ENCODE measurements around the gene FBXL14.
"Not testable (repeated sequence)": the region's sequence is repeated elsewhere in the genome, so short reads cannot be mapped to it uniquely, and the experiment has no call there.

FBXL14 gene

GRCh38 chr12:1566449-1567135, 27.8 kb downstream of the FBXL14 start:
- DNase-seq = no peak

DNA sequence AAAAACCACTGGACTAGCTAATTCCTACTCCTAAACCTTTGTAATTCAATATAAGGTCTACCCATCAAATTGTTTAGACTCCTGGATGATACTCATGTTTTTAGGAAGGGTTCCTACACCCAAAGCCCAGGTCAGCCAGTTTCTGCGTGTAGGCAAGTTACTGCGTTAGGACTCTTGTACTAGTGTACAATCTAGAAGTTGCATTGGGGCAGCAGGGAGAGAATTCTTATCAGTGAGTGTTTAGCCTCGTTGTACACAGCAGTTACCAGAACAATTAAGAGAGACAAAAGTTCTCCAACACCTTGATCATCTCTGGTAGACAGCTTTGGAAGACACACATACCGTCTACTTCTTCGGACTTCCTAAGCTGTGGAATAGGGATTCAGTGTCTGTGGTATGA, 29.2 kb downstream of the FBXL14 start:
- DNase-seq = no peak

- no peak for DNase-seq
Measured at GRCh38 chr12:1564067-1564466, 30.3 kb downstream of the FBXL14 start.

- no peak for DNase-seq
Measured at GRCh38 chr12:1562813-1563407, 31.5 kb downstream of the FBXL14 start.

- no peak for DNase-seq
Measured at GRCh38 chr12:1560704-1561103, 33.7 kb downstream of the FBXL14 start.

GRCh38 chr12:1559676-1560091, 34.7 kb downstream of the FBXL14 start:
- no peak for DNase-seq

GRCh38 chr12:1558108-1558507, 36.3 kb downstream of the FBXL14 start:
- not testable (repeated sequence) for DNase-seq

- no peak for DNase-seq
Measured at GRCh38 chr12:1553987-1554982, 40.1 kb downstream of the FBXL14 start.

DNA sequence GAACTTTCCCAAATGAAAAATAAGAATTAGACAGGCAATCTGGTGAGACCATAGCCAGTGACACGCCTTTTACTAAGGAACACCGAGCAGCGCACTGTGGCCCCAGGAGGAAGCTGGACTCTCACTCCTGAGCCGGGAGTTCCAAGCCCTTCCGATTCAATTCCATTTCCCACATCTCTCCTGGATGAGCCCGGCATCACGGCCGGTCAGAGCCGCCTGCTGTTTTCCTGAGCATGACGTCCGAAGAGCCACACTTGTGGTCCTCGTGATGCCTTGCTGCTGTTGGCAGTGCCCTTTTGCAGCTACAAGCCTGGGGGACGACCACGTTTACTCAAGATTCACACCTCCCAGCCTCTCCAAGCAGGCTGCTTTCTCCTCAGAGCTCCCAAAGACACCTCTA, 40.8 kb downstream of the FBXL14 start:
- no peak for DNase-seq

- DNase-seq = no peak
Measured at GRCh38 chr12:1552911-1553491, 41.4 kb downstream of the FBXL14 start.

DNA sequence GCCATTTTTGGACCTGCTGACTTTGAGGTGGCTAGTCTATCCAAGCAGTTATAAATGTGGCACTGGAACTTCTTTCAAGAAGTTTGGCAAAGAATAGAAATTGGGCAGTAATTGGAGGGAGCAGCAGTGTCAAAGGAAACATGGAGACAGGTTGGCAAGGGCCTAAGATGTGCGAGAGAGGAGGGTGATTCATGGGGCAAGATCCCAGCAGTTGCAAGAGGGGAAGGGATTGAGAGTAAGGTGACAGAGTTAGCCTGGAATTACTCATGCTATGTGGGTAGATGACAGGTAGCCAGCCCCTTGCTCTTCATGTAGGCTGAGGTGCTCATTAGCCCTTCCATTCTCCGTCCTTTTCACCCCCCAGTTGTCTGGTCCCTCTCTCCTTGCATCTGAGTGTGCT, 42.2 kb downstream of the FBXL14 start:
- no peak for DNase-seq

DNA sequence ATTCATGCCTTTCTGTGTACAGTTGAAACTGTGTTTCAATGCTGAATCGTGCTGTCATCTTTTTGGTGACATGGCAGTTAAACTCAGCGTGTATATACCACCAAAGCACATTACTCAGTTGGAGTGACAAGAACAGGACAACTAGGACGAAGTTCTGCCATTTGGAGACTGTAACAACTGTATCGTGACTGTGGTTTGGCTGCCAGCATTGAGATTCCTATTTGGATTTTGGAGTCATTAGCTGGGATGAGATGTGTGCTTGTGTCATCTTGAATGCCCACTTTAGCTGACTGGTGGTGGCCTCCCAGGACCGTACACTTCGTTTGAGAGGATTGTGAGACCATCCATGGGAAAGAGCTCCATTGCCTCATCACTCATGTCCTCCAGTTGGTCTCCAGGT, 42.9 kb downstream of the FBXL14 start:
- no peak for DNase-seq

DNA sequence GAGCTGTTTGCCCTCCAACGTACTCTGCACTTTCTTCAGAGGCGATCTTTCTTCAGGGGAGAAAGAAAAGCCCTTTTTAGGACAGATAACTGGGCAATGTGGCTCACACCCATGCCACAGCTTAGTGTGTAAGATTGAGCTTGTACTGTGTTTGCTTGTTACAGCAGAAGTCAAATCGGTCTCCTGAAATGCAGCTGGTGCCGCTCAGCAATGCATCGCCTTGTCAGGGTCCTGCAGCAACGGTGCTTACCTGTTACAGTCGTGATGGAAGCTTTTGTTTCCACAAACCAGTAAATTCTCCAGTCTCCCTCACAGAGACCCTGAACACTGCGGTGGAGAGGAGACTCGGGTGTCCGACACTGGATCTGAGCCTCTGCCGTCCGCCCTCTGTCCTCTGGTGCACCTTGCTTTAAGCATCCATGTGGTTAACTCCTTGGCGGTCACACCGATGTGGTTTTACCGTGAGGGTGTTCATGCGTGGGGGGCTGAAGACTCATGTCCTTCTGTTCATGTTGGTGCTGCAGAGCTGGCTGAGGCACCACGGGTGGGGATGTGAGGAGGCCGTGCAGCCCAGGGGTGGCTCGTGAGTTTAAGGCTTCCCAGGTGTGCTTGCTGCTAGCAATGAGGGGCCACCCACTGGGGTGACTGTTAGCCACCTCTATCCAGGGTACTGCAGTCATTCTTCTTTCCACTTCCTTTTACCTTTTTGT, 47.3 kb downstream of the FBXL14 start:
- DNase-seq = no peak

- DNase-seq = peak; percentile 1
Measured at GRCh38 chr12:1544996-1545700, 49.2 kb downstream of the FBXL14 start.

DNA sequence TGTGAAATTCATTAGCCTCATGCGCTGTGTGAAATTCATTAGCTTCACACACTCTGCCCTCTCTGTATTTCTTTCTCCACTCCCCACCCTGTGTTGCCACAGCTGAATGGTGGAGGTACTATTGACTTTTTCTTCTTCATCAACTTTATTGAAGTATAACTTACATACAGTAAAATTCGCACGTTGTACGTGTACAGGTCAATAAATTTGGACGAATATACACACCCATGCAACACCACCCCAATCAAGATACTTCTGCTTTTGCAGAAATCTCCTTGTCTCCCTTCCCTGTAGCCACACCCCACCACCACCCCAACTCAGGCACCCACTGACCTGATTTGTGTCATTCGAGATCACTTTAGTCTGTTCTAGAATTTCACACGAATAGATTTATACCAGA, 51.8 kb downstream of the FBXL14 start:
- DNase-seq = no peak

- DNase-seq = no peak
Measured at GRCh38 chr12:1540690-1541089, 53.7 kb downstream of the FBXL14 start.

DNA sequence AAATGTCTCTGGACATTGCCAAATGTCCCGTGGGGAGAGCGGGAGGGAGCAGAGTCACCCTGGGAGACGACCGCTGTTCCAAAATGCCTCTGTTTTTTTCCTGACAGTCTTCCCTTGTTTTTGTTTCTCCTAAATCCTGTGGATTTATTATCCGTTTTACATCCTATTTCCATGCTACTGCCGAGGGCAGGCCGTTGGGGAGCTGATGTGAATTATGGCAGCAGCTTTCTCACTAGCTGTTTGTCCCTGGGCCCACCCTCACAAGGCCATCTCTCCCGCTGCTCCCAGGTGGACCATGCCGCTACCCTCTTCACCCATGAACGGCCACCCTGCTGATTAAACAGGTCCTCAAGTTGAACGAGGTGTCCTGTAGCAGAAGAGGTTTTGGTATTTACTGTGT, 55.2 kb downstream of the FBXL14 start:
- DNase-seq = no peak

GRCh38 chr12:1536817-1537216, 57.6 kb downstream of the FBXL14 start:
- no peak for DNase-seq

- no peak for DNase-seq
Measured at GRCh38 chr12:1534748-1535147, 59.6 kb downstream of the FBXL14 start.

DNA sequence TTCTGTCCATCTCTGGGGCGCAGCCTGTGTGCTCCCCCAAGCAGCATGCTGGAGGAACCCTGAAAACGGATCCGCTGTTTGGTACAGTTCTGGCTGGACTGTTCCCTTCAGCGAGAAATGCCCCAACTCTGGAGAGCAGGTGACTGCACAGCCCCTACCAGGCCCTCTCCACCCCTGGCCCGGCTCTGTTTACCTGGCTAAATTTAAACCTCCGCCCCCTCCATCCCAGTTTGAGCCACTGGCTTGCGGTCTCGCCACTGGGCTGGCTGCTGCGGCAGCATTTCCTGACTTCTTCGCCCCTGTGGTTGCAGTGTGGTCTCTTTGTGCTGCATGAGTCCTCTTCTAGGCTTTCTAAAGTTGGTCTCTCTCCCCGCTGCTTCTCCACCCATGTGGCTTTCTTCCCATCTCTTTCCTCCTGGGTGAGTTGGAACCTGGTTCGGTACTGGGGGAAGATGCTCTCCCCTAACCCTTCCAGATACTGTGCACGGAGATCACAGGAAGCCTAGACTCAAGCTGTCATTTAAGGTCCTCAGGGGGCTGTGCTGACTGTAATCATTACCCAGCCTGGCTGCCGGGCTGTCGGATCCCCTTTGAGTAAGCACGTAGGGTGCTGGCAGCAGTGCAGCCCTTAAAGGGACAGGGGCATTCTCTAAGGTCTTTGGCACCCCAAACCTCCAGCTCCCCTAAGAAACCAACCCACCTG, 60.6 kb downstream of the FBXL14 start:
- no peak for DNase-seq

DNA sequence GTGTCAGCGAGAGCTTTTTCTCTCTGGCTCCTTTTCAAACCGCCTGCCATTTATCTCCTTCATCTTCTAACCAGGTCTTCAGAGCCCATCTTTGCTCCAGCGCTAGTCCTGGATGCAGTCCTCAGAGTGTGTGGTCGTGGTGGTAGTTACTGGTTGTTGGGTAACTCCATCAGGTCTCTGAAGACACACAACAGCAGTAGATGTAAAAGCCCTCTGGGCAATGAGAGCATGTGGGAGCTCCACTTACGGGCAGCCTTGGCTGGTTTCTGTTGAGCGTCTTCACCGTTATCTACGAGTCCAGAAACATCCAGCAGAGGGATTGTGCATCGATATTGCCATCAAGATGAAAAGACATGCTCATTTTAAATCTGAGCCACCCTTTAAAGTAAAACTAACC, 61.2 kb downstream of the FBXL14 start:
- no peak for DNase-seq
